ENCODE results near the gene CCDC185. TPM values are rescaled to one million over a fixed set of nuclear protein-coding genes. Genes with fewer than 3 reads are reported as not detected.

The CCDC185 gene
- total RNA-seq (2014; rRNA removed; shearing (Covaris generic)) = not detected in 2 replicates

DNA sequence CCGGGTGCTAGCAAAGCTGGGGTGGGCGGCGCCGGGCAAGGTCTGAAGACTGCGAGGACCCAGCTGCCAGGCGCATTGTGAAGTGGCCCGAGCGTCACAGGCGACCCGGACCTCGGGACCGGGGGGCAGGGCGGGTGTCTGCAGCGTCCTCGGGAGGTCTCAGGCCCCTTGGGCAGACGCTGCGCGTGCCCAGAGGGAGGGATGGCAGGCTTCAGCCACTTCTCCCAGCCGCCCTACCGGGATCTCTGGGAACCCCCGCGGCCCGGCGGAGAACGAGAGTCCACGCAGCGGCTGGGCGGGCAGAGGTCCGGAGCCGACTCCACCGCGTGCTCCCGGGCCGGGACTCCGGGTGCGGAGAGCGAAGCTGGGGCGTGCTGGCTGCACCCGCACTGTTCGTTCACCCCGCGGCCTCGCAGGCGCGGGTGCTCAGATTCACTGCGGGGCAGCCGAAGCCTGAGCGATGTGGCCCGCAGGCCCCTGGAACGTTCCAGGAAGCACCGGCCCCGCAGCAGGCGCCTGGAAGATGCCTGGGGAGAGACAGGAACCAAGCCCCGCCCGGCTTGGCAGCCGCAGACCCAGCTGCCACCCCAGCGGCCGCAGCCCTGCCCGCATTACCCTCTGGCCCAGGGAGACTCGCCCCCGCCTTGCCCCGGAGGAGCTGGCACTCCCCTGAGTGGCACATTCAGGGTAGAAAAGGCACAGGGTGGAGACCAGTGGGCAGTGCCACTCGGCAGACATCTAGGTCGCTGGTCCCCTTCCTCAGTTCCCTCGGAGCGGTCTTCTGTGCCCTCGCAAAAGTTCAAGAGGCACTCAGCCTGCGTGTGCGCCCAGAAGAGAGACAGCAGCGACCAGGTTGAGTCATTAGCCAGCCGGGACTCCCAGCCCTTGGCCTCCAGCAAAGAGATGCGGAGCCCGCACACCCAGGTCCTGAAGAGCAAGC, at the start of gene CCDC185:
Gene CCDC185 (plus strand): TSS at position 141 of the 940 bp plus-strand sequence. CDS start 61 bp downstream, at position 202.
- DNase-seq (ENCODE audit: low spot score) = no peak

DNA sequence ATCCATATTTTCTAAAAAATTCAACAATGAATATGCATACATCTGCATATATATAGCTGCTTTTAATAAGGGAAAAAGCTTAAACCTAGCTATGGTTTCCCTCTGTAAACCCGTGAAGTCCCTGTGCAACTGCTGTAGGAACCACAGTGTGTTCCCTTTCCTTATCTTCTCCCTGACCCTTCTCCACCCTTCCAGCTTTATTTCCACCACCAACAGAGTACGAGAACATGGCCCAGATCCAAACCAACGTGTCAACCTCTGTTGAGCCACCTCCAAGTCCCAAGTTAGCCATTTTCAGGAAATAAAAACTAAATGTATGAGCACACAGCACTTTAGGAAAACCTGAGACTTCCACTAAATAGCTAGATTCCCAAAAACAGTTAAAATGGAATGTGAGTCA, 49.5 kb upstream of the CCDC185 start:
- no peak for DNase-seq (ENCODE audit: low spot score)

DNA sequence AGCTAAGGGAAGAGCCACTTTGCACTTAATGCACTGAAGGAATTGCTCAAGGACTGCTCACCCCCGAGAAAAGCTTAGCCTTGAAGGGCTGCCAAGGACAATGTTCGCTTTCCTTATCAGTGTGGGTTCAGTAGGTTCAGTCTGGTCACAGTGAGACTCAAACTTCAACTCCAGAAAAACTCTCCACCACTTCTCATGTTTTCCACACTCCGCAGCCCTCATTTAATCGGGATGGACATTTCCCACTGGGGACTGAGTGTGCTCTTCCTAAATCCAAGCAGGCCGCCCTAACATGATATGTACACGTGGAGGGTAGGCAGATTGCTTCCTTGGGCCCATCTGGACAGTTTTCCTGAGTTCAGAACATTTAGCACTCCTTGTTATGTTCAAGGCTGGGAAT, 48.7 kb upstream of the CCDC185 start:
- no peak for DNase-seq (ENCODE audit: low spot score)

DNA sequence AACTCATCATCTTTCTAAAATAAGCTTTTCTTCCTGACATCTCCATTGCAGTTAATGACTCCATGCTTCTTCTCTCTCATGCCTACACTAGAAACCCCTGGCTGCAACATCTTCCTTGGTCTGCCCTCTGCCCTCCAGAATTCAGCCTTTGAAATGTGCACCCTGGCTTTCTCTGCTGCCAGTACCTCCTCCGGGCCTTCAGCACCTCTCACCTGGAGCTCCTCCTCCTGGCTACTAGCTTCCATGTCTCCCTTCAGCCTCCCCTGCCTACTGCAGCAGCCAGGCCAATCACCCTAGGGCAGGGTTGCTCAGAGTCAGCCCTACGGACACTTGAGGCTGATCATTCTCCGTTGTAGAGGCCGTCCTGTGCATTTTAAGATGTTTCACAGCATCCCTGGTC, 47.5 kb upstream of the CCDC185 start:
- DNase-seq (ENCODE audit: low spot score) = no peak

DNA sequence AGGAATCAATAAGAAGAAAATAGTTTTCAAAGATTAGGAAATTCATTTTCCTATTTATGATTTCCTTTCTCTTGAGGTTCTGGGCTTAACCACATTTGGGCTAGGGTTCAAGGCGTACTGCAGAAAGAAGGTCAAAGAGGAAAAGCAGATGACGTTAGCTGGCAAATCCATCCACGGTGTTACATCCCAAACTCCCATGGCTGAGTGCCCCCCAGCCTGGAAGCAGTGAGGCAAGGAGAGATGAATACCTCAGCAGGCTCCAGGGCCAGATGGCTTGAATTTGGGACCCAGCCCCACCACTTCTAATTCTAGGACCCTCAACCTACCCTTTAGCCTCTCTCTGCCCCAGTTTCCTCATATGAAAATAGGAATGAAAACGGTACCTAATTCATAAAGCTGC, 46.9 kb upstream of the CCDC185 start:
- DNase-seq (ENCODE audit: low spot score) = no peak

DNA sequence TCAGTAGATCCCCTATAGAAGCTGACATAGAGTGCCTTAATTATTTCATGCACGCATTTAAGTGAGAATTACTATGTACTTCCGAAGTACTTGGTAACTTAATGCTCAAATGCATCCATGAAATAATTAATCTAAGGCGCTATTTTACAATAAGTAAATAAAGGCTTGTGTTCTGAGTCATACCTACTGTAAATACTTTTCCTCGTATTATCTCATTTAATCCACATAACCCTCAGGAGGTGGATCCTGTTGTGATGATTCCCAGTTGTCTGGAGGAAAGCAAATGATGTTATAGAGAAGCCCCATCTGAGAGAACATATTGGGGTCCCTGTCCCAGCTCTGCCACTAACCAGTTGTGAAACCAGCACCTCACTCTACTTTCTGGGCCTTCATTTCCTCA, 45.6 kb upstream of the CCDC185 start:
- DNase-seq (ENCODE audit: low spot score) = no peak

DNA sequence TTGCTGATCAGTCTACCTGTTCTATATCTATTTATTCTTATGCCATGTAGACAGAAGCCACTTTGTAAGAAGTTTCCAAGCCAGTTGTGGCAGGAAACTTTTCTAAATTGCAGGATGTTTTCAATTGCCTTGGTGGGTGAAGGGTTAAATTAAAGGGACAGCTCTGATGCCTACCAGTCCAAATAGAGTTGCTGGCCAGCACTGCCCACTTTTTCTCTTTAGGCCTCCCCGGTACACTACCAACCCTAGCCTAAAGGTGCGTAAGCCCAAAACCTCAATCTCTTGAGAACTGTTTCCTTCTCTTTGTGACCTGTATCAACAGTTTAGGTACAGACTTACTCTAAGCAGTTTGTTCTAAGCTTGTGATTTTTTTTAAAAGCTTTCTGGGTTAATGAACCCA, 44.8 kb upstream of the CCDC185 start:
- no peak for DNase-seq (ENCODE audit: low spot score)

DNA sequence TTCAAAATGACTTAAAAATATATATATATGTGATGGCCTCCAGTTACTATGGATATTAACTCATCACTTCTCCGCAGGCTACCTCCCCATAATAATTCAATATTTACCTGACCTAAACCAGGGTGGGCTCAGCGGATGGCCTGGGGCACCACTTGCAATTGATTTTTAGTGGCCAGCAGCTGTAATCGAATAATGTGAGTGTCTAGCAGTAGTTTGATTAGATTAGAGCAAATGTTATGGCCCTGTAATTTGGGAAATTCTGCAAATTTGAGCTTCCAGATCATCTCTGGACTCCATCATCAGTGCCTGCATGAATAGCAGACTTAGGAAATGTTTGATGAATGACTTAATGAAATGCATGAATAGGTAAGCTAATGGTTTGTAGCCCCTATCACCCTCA, 44.0 kb upstream of the CCDC185 start:
- no peak for DNase-seq (ENCODE audit: low spot score)

DNA sequence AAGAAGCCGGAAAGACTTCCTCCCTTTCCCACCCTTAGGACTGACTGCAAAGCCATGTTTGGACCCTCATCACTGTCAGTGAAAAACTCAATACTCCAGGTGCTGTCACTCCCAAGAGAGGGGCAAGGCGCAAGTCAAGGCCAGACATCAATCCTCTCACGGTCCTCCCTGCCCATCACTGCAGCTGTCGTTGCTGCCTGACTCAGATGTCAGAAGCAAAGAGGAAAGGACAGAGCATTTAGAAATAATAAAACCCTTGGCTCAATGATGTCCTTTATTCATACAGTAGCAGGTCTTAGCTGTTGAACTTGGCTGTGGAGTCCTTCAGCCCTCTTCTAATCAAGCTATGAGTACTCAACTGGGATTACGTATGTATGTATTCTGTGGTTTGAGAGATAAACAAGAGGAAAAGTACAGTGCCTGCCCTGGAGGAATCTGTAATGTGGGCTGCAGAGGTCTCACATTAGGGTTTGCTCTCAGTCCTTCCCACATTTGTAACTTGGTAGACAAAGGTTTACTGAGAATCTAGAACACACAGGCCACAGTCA, 42.8 kb upstream of the CCDC185 start:
- DNase-seq (ENCODE audit: low spot score) = no peak

DNA sequence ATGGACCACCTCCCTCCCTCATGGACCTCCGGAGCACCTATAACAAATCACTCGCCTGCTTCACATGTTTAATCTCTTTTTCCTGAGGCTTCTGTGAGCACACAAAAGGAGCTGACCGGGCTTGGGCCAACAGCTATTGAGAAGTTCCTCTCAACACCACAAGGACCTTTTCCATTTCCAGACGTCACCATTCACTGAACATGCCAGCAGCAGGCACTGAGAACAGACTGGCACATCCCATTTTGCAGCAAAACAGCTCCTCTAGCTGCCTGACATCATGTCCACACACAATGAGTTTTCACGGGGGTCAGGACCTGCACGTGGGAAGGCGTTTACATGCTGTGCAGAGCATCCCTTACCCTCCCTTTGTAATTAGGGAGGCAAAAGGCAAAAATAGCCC, 40.3 kb upstream of the CCDC185 start:
- DNase-seq (ENCODE audit: low spot score) = no peak

DNA sequence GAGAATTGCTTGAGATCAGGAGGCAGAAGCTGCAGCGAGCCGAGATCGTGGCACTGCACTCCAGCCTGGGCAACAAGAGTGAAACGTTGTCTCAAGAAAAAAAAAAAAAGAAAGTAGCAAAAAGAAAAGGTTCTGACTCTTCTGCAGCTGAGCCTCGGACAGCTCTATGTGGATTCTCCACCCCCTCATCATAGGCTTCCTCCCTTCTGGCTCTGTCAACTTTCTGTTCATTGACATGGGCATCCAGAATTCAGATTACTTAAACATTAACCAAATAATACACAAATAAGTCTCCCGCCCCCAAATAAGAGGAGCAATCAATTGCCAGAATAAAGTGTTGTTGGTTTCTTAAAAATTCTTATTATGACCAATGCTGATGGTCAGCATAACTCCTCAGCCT, 39.3 kb upstream of the CCDC185 start:
- DNase-seq (ENCODE audit: low spot score) = no peak

DNA sequence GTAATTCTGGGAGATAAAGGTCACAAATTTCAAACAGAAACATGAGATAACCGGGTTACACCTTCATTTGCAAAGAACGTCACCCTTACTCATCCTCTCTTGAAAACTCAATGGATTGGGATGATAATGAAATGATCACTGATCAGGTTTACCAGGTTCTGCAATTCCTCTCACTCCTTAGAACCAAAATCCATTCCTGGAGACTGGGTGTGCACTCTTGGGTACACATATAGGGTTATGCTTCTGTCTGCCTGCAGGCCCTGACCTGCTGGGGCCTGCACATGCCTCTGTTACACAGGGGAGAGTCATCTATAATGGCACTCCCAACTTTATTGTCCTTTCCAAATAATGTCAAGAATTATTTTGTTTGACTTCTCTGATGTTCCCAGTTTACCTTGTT, 37.5 kb upstream of the CCDC185 start:
- no peak for DNase-seq (ENCODE audit: low spot score)

DNA sequence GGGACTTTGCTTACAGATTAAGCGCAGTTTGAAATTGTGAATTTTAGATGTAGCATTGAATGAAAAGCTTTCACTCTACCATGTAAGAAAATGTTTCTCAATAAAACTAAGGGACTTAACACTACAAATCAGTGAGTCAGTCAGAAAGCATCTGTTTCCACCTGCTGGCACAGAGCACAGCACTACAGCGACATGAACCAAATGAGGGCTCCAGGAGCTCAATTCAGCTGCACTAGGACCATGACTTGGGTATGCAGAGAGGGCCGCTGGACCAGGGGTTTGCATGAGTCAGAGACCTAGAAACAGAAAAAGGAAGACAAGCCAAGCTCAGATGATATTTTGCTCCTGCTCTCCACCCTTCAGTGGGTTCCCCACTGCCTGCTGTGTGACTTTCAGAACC, 34.4 kb upstream of the CCDC185 start:
- DNase-seq (ENCODE audit: low spot score) = peak; percentile 15

DNA sequence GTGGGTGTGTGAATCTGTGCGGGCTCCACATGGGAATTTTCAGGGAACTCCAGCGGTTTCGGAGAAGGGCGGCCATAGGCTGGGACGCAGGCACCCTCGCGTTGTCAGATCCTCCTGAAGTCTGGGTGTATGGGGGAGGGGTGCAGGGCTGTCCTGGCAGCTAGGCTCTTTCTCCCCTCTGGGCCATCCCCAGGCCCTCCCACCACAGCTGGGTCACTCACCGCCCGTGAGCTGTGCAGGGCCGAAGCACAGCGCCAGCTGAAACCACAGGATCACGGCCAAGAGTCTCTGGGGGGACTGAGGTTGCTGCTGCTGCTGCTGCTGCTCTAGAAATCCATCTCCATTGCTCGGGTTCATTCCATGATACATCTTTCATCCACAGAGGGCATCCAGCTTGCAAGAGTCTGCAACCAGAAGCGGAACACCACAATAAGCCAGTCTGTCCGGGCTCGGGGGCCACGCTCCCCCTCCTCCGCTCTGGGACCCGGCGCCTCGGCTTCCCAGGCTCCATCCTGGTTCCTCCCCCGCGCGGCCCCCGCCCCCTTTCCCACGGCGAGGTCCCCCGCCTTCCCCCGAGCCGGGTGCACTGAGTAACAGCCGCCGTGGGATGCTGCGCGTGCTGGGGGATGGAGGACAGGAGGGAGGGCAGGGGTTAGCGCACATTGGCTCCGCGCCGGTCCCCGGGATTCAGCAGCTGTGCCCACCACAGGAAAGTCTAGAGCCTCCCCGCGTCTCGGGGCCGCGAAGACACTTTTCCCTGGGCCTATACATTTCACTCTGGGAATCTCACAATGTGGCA, 30.0 kb upstream of the CCDC185 start:
- no peak for DNase-seq (ENCODE audit: low spot score)

DNA sequence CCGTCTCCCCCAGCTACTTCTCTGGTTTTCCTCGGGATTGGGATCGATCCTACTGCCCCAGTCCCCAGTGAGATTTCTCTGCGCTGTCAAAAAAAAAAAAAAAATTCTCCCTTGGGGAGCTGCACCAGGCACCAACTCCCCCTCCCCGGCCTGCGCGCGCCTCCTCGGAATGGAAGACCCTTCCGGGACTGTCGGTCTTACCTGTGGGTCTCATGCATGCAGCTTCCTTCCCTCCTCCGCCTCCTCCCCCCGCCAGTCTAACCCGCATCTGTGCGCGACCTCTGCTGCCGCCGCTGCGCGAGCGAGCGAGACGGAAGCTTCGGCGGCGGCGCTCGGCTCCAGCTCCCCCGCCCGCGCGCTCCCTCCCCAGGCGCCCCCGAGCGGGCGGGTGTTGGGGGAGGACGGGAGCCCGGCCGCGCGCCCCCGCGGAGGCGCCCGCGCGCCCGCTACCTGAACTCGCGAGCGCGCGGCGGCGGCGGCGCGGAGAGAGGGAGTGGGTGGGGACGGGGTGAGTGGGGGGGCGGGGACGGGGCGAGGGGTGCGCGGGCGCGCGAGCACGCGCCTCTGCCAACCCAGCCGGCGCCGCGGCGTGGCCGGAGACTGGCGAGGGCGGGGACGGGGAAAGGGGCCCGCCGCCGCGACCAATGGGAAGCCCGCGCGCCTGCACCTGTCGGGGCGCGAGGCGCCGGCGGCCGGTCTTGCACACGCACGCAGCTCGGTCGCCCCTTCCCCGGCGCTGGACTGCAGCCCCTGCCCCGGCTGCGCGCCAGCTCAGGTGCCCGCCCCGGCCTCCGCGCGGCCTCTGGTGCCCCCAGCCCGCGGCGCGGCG, 29.1 kb upstream of the CCDC185 start, which contains the start of gene SUSD4:
Gene SUSD4 (minus strand): TSS at position 321 of the 829 bp plus-strand sequence. CDS start 751 bp downstream, outside the sequence.
- no peak for DNase-seq (ENCODE audit: low spot score)

DNA sequence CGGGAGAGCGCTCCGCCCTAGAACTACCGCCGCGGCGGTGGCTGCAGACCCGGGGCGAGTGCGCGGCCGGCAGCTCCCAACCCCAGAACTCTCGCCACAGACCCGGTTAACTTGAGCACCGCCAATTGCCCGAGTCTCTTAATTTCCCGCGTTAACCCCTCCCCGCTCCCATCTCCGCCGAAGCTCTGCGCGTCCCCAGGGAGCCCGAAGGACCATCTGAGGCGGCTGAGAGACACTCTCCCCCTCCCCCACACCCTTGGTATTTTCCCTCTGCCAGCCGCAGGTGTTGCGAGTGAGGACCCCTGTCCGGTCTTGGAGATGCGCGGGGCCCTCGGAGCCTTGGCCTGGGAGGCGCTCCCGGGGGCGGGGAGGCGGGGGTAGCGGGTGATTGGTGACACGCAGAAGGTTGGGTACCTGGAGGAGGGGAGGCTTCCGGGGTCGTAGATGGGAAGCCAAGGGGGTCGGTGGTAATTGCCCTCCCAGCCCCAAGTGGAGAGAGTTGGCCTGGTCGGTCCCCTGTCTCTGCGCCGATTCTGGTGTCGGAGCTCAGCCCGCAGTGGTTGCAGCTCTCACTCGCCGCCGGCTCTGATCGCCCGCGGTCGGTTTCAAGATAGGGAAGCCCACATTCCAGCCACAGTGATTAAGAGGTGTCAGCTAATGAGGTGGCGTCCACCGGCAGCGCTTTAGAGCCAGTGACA, 28.4 kb upstream of the CCDC185 start:
- DNase-seq (ENCODE audit: low spot score) = no peak

DNA sequence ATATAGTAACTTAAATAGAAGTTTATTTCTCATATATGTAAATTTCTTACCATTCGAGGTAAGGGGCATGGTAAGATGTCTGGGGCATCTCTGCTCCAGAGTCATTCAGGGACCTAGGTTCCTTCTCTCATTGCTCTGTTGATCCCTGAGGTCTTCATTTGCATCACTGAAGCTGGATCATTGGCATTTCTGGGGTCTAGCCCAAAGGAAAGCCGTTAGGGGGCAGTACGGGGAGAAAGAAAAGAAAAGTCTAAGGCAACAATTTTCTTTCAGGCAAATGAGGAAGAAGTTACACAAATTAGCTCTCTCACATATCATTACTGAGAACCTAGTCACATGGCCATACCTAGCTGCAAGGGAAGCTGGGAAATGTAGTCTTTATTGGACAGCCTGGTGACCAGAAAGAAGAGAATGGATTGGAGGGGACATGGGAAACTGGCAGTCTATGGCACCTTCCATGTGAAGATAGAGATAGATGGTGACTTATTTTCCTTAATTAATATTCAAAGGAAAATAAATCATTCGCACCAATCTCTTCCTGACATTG, 19.1 kb upstream of the CCDC185 start:
- no peak for DNase-seq (ENCODE audit: low spot score)

DNA sequence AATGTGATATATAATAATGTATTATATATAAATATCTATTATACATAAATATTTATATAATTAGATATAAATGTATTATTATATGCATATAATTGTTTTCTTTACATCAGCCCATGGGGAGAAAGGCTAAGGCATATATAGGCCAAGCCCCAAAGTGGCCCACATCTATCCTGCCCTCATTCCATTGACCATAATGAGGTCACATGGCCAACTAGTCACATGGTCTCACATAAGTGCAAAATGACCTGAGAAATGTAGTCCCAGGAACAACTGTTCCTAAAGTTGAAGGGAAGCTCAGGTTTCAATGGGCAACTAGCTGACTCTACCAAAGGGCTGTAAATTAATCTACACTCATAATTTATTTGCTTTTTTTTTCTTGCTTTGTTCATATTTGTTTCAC, 14.5 kb upstream of the CCDC185 start:
- no peak for DNase-seq (ENCODE audit: low spot score)

DNA sequence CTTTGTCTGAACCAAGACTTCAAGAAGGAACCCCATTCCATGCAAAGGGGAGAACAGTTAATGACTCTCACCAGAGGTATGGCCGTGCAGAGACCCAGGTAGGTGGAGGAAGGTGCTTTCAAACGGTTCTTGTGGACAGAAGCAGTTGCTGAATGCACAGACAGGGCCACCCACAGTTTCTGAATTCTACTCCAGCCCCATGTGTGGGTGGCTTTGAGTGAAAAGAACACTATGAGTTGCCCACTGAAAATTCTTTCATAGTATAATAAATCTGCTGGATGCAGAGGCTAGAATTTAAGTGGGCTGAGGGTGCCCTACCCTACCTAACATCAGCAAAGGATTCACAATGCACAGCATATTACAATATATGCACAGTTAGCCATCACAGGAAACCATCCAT, 7.2 kb upstream of the CCDC185 start:
- DNase-seq (ENCODE audit: low spot score) = no peak

DNA sequence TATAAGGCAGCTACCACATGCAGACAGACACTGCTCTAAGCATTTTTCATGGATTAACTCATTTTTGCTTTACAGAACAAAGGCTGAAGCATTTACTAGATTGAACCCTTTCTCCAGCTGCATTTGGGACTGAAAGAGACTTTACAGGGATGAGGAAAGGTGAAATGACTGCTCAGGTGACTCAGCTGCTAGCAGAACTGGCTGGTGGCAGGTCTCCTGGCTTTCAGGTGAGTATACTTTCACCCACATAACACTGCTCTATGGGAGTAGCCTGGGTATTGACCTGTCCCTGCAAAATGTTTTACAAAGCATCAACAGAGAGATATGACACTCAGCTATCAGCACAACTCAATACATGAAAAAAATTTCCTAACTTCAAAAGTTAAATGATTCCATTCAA, 2.6 kb upstream of the CCDC185 start:
- no peak for DNase-seq (ENCODE audit: low spot score)

DNA sequence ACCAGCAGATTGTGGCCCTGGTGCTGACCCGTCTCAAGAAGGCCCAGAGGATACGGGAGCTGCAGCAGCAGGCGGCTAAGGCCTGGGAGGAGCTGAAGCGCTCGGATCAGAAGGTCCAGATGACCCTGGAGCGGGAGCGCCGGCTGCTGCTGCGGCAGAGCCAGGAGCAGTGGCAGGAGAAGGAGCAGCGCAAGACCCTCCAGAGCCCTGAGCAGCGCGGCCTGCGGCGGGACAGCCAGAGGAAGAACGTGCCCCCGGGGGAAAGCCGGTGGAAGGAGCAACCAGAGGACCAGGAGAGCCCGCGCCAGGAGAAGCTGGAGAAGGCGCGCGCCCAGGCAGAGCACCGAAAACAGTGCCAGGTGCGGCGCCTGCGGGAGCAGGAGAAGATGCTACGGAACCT, 1.0 kb downstream of the CCDC185 start:
- DNase-seq (ENCODE audit: low spot score) = no peak

All from A172 (cell line).